ENCODE measurements around the gene SSBP4.

The SSBP4 gene

DNA sequence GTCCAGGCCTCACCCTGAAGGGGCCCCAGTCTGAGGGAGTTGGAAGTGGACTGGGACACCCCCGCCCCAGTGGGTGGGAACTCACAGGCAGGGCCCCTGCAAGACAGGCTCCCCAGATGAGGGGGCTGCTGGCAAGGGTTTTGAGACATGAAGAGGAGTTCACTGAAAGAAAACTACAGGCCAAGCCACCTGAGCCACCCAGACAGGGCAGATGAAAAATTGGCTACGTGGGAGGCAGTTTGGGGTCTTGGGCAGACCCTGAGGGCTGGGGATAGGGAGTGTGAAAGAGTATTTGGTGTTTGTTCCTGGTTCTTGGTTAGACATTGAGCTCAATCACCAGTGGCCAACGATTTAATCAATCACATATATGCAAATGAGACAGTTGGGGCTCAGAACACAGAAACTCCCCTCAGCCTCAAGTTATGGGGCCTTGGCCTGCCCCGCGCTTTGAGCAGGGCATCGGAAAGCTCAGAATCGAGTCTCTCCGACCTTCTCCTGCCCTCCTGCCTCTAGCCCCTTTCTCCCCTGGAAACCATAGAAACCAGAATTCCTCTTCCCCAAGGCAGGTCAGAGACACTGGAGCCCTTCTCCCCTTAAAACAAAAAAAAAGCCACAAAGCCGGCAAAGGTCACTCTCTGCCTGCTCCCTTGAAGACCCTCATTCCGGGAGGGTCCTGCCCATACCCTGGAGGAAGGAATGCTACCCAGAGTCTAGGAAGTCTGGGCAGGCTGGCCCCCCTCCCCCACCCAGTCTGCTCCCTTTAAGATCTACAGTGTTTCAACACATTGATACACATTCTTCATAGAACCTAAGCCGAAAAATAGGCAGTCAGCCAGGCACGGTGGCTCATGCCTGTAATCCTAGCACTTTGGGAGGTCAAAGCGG, 20.1 kb downstream of the SSBP4 start:
- H3K4me3 ChIP-seq (ENCODE audit: low read depth in 1 of 2, low read length in 2 of 2) = no peak overlapping the region
- peaks cover 21% of the 10 kb centered on the region for H3K4me1 ChIP-seq (ENCODE audit: insufficient read depth, low read length)
- H3K27me3 ChIP-seq (ENCODE audit: insufficient read depth, low read length, poor library complexity) = no peaks in the 10 kb centered on the region
- no peaks in the 10 kb centered on the region for H3K79me2 ChIP-seq (ENCODE audit: insufficient read depth, low read length)
- no peak for DNase-seq
- H3K9me3 ChIP-seq (ENCODE audit: insufficient read depth, low read length, severe bottlenecking) = no peaks in the 10 kb centered on the region
- TF ChIP-seq, protein P1, sequence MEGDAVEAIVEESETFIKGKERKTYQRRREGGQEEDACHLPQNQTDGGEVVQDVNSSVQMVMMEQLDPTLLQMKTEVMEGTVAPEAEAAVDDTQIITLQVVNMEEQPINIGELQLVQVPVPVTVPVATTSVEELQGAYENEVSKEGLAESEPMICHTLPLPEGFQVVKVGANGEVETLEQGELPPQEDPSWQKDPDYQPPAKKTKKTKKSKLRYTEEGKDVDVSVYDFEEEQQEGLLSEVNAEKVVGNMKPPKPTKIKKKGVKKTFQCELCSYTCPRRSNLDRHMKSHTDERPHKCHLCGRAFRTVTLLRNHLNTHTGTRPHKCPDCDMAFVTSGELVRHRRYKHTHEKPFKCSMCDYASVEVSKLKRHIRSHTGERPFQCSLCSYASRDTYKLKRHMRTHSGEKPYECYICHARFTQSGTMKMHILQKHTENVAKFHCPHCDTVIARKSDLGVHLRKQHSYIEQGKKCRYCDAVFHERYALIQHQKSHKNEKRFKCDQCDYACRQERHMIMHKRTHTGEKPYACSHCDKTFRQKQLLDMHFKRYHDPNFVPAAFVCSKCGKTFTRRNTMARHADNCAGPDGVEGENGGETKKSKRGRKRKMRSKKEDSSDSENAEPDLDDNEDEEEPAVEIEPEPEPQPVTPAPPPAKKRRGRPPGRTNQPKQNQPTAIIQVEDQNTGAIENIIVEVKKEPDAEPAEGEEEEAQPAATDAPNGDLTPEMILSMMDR (IDR thresholded peaks at IDR 0.05; ENCODE audit: borderline replicate concordance, extremely low read depth, low read length, poor library complexity, severe bottlenecking) = no peak
- no peak for TF ChIP-seq EZH2 (IDR thresholded peaks at IDR 0.05; ENCODE audit: borderline replicate concordance, low read depth, low read length, severe bottlenecking)
- H4K20me1 ChIP-seq (ENCODE audit: insufficient read depth, low read length) = peaks cover 20% of the 10 kb centered on the region; the same call in 1 of the 2 replicates
- no peak for ATAC-seq (ENCODE audit: insufficient read depth, low read depth)
- H3K4me2 ChIP-seq (ENCODE audit: insufficient read depth, low read length) = no peak overlapping the region
- H3K36me3 ChIP-seq (ENCODE audit: insufficient read depth, low read length) = peaks cover 18% of the 10 kb centered on the region
- H3K27ac ChIP-seq (ENCODE audit: low read length) = no peak overlapping the region
- H2AFZ ChIP-seq (ENCODE audit: low read depth, low read length) = no peak overlapping the region
- H3K9ac ChIP-seq (ENCODE audit: low read depth, low read length) = no peak overlapping the region

DNA sequence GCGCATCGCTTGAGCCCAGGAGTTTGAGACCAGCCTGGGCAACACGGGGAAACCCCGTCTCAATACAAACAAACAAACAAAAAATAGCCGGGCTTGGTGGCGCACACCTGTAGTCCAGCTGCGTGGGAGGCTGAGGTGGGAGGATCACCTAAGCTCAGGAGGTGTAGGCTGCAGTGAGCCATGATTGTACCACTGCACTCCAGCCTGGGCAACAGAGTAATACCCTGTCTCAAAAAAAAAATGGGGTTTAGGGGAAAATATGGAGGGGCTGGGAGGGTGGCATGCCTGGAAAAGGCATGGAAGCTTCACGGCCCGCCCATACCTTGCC, 20.7 kb downstream of the SSBP4 start:
- Histone ChIP-seq H3K4me1 (ENCODE audit: insufficient read depth, low read length) (peaks cover 21% of the 10 kb centered on the region), H4K20me1 (ENCODE audit: insufficient read depth, low read length) (peaks cover 20% of the 10 kb centered on the region; the same call in 1 of the 2 replicates), H3K79me2 (ENCODE audit: insufficient read depth, low read length) (no peaks in the 10 kb centered on the region), H3K4me3 (ENCODE audit: low read depth in 1 of 2, low read length in 2 of 2) (no peak overlapping the region), H3K4me2 (ENCODE audit: insufficient read depth, low read length) (no peak overlapping the region), H3K27me3 (ENCODE audit: insufficient read depth, low read length, poor library complexity) (no peaks in the 10 kb centered on the region), H3K9ac (ENCODE audit: low read depth, low read length) (no peak overlapping the region), H3K9me3 (ENCODE audit: insufficient read depth, low read length, severe bottlenecking) (no peaks in the 10 kb centered on the region), H2AFZ (ENCODE audit: low read depth, low read length) (no peak overlapping the region), H3K36me3 (ENCODE audit: insufficient read depth, low read length) (peaks cover 24% of the 10 kb centered on the region), H3K27ac (ENCODE audit: low read length) (no peak overlapping the region)
- no peak for ATAC-seq (ENCODE audit: insufficient read depth, low read depth)
- DNase-seq = no peak
- TF ChIP-seq EZH2 (IDR thresholded peaks at IDR 0.05; ENCODE audit: borderline replicate concordance, low read depth, low read length, severe bottlenecking) = no peak
- TF ChIP-seq, protein P1 (IDR thresholded peaks at IDR 0.05; ENCODE audit: borderline replicate concordance, extremely low read depth, low read length, poor library complexity, severe bottlenecking) = no peak

DNA sequence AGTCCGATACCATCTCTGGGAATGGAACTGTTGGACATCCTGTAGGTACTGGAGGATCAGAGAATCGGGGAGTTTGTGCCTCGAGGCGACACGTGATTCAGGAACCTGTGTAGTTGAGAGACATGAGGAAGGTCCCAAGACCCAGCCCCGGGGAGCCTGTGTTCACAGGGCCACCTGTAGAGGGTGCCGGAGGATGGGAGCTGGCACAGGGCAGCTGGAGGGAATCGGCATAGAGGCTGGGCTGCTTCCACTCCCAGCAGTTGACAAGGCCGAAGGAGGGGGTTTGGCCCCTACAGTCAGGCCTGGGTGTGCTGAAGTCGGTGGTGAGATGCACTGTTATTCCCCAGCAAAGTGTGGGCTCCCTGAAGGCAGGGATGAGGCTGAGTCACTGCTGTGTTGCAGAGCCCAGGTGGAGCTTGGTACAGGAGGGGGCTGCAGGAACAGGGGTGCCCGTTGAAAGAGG, 21.2 kb downstream of the SSBP4 start:
- no peak for TF ChIP-seq EZH2 (IDR thresholded peaks at IDR 0.05; ENCODE audit: borderline replicate concordance, low read depth, low read length, severe bottlenecking)
- TF ChIP-seq, protein P1 (IDR thresholded peaks at IDR 0.05; ENCODE audit: borderline replicate concordance, extremely low read depth, low read length, poor library complexity, severe bottlenecking) = peak; percentile 67
- H3K36me3 ChIP-seq (ENCODE audit: insufficient read depth, low read length) = peaks cover 28% of the 10 kb centered on the region

More for the DNA sequence above, 21.2 kb downstream of the SSBP4 start:
- Histone ChIP-seq H3K4me2 (ENCODE audit: insufficient read depth, low read length) (no peak overlapping the region), H3K27me3 (ENCODE audit: insufficient read depth, low read length, poor library complexity) (no peaks in the 10 kb centered on the region), H3K9me3 (ENCODE audit: insufficient read depth, low read length, severe bottlenecking) (no peaks in the 10 kb centered on the region), H3K79me2 (ENCODE audit: insufficient read depth, low read length) (no peaks in the 10 kb centered on the region), H3K9ac (ENCODE audit: low read depth, low read length) (no peak overlapping the region), H4K20me1 (ENCODE audit: insufficient read depth, low read length) (peaks cover 20% of the 10 kb centered on the region; the same call in 1 of the 2 replicates), H3K4me1 (ENCODE audit: insufficient read depth, low read length) (peaks cover 20% of the 10 kb centered on the region), H2AFZ (ENCODE audit: low read depth, low read length) (no peak overlapping the region), H3K27ac (ENCODE audit: low read length) (no peak overlapping the region), H3K4me3 (ENCODE audit: low read depth in 1 of 2, low read length in 2 of 2) (no peak overlapping the region)
- DNase-seq = peak; percentile 46
- peak; percentile 32; the same call in 2 of the 3 replicates for ATAC-seq (ENCODE audit: insufficient read depth, low read depth)
